Measurements from ENCODE around the gene SAE1.

SAE1 gene

DNA sequence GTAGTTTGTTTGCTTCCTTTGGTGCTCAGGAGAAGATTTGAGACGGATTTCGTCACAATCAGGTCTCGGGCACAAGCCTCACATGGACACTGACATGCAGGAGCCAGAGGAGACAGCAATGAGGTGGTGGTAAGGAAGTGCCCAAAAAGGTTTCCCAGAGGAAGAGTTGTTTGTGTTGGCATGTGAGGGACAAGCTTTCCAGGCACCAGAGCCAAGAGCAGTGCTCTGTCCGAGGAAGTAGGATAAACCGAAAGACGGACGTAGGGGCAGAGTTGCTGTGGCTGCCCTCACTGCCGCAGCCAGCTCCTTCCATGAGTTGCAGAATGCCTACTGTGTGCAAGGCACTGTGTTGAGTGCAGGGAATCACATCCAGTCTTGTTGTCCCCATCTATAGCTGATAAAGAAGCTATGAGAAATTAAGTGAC lies 27.7 kb downstream of the SAE1 start:
- H3K4me3 ChIP-seq (ENCODE audit: low read length) = no peak overlapping the region
- no peak for DNase-seq (ENCODE audit: low read depth)
- no peak for TF ChIP-seq CTCF (IDR thresholded peaks at IDR 0.05; ENCODE audit: insufficient read depth, low read depth, low read length, missing control alignments)

GRCh38 chr19:47158879-47159503 lies 28.4 kb downstream of the SAE1 start:
- DNase-seq (ENCODE audit: low read depth) = peak; percentile 85
- TF ChIP-seq CTCF (IDR thresholded peaks at IDR 0.05; ENCODE audit: insufficient read depth, low read depth, low read length, missing control alignments) = no peak
- H3K4me3 ChIP-seq (ENCODE audit: low read length) = no peak overlapping the region

DNA sequence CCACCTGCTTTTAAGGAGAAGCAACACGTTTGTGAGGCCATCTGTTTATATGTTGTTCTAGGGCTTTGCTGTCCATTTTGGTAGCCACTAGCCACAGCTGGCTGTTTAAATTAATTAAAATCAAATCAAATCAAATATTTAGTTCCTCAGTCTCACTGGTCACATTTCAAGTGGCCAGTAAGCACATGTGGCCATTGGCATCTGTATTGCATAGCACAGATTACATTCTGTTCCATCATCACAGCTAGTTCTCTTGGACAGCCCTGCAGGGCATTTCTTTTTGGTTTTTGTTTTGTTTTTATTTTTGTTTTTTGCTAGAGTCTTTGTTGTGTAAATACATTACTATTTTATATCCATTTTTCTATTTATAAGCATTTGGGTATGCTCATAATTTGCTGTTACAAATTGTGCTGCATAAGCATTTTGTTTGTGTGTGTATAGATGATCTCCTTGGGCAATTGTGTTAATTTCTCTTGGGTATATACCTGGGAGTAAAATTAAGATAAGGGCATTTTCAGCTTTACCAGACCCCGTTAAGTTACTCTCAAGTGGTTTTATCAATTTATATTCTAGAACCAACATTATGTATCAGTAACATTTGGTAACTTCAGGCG lies 31.3 kb downstream of the SAE1 start:
- DNase-seq (ENCODE audit: low read depth) = no peak
- H3K4me3 ChIP-seq (ENCODE audit: low read length) = no peak overlapping the region
- no peak for TF ChIP-seq CTCF (IDR thresholded peaks at IDR 0.05; ENCODE audit: insufficient read depth, low read depth, low read length, missing control alignments)

DNA sequence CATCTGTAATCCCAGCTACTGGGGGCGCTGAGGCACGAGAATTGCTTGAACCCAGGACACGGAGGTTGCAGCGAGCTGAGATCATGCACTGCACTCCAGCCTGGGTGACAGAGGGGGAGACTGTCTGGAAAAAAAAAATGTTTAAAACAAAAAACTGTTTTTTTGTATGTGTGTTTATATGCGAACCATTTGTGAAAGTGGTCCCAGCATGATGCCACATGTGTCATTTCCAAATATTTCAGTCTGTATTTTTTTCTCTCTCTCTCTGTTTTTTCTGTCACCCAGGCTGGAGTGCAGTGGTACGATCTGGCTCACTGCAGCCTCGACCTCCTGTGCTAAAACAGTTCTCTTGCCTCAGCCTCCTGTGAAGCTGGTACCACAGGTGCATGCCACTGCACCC lies 37.4 kb downstream of the SAE1 start:
- no peak overlapping the region for H3K4me3 ChIP-seq (ENCODE audit: low read length)
- DNase-seq (ENCODE audit: low read depth) = no peak
- no peak for TF ChIP-seq CTCF (IDR thresholded peaks at IDR 0.05; ENCODE audit: insufficient read depth, low read depth, low read length, missing control alignments)

DNA sequence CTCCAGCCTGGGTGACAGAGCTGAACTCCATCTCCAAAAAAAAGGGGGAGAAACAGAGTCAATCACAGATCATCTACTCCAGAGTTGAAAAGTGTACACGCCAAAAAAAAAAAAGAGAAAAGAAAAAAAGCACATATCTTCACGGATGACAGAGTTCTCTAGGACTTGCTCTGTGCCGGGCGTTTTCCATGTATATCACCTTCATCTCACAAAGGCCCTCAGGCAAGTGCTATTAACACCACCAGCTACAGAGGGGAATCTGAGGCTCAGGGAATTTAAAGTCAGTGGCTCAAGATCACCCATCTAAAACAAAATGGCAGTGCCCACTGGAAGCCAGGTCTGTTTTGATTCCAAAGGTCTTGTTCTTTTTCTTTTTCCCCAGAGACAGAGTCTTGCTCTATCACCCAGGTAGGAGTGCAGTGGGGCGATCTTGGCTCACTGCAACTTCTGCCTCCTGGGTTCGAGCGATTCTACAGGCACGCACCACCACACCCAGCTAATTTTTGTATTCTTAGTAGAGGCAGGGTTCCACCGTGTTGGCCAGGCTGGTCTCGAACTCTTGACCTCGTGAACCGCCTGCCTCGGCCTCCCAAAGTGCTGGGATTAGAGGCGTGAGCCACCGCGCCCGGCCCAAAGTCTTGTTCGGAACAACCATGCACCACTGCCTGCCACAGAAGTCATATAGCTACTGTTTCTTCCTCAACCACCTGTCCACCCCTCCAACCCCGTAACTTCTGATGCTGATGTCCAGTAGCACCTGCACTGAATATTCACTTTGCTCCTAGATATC lies 42.2 kb downstream of the SAE1 start:
- no peak for DNase-seq (ENCODE audit: low read depth)
- H3K4me3 ChIP-seq (ENCODE audit: low read length) = no peak overlapping the region
- no peak for TF ChIP-seq CTCF (IDR thresholded peaks at IDR 0.05; ENCODE audit: insufficient read depth, low read depth, low read length, missing control alignments)

DNA sequence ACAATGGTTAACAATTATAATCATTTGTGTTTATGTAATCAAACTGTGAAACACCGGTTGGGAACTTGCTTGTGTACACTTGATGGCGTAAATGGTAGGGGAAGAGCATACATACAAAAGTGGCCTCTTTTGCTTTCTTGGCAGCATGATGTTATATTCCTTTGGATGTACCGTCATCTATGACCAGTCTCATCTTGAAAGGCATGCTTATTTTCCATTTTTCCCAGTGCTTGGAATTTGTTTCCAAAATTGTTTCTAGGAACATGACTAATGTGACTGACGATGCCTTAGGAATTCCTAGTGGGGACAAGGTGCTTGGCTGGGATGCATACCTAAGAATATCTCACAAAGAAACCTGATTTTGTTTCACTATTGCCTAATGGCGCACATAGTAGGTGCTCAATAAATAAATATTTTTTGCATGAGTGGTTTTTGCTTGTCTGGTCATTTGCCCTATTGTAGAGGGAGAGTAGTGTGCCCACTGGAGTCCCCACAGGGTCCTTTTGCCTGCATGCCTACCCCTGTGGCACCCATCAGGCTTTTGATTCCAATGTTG lies 45.5 kb downstream of the SAE1 start:
- DNase-seq (ENCODE audit: low read depth) = peak; percentile 61
- H3K4me3 ChIP-seq (ENCODE audit: low read length) = no peak overlapping the region
- no peak for TF ChIP-seq CTCF (IDR thresholded peaks at IDR 0.05; ENCODE audit: insufficient read depth, low read depth, low read length, missing control alignments)

Data from epithelial cell of esophagus (primary cell).